K562 (cell line): Measurements from ENCODE around the gene MYG1. TPM values are rescaled to one million over a fixed set of nuclear protein-coding genes. Genes with fewer than 3 reads are reported as not detected.

ENCODE experiments used
- ATAC-seq: fragments of 200-7000 bp; cut with Tn5 transposase; 3 replicates; pipeline ENCODE4 v1.9.1; 2020; ENCODE audit warnings: moderate library complexity
- BruUV-seq: library from RNA; stranded (reverse); fragments of 400-500 nt; replicated peaks from 2 replicates; lab custom pipeline; 2021; lab: Mats Ljungman, UMichigan
- CTCF ChIA-PET: fragments of 300-600 bp; formaldehyde crosslinking; extraction: SDS; loops from one replicate; lab custom pipeline; 2021; ENCODE audit warnings: low intra/inter-chr PET ratio; lab: Yijun Ruan, JAX
- POLR2A ChIA-PET: fragments of 300-600, 350-650 bp; sonication (Branson Sonifier 250); formaldehyde crosslinking; extraction: SDS; loops from one replicate; lab custom pipeline; 2021; ENCODE audit warnings: antibody characterized with exemption, inconsistent platforms; lab: Yijun Ruan, JAX
- DNase-seq, 4 experiments: peaks; one replicate each; pipeline versions ENCODE4 v3.0.0 to v3.0.0-alpha.2; 2011 to 2018; ENCODE audit warnings: low spot score in 3 of 4, mixed read lengths in 3 of 4; ENCODE audit errors: extremely low read depth in 1 of 4
- FAIRE-seq: peaks from 2 replicates; lab custom pipeline; 2011; peaks lifted over from hg19 to GRCh38; lab: Jason Lieb, UNC
- H2AFZ ChIP-seq: 2 replicates; pipeline ENCODE4 v1.6.0; 2011; ENCODE audit warnings: low read depth, low read length, control low read depth, inconsistent platforms
- H3K27ac ChIP-seq: fragments of 200-600 bp; 3 replicates; pipeline ENCODE4 v1.8.0; 2011; ENCODE audit warnings: low read depth, mild to moderate bottlenecking, control low read depth, inconsistent platforms, low read length, moderate library complexity, mixed read lengths; ENCODE audit errors: extremely low read depth
- H3K27me3 ChIP-seq, 2 experiments: fragments of 300-600 bp in 1 of 2; 2 replicates in 1 of 2; 3 replicates in 1 of 2; pipeline versions ENCODE4 v1.6.0 to v1.8.0; 2011; ENCODE audit warnings: inconsistent platforms in 2 of 2, low read length in 2 of 2, mild to moderate bottlenecking in 1 of 2, mixed read lengths in 1 of 2, moderate library complexity in 1 of 2; ENCODE audit not compliant: control insufficient read depth in 2 of 2, insufficient read depth in 2 of 2
- H3K36me3 ChIP-seq: fragments of 300-600 bp; 3 replicates; pipeline ENCODE4 v1.8.0; 2011; ENCODE audit warnings: mild to moderate bottlenecking, low read length, inconsistent platforms; ENCODE audit not compliant: control insufficient read depth, insufficient read depth
- H3K4me1 ChIP-seq, 2 experiments: fragments of 200-600 bp in 1 of 2; replicated peaks in 1 of 2; 2 replicates in 1 of 2; 3 replicates in 1 of 2; pipeline versions ENCODE4 v1.5.1 to v1.8.0; 2011; ENCODE audit warnings: inconsistent platforms in 2 of 2, low read length in 2 of 2, mild to moderate bottlenecking in 1 of 2, mixed read lengths in 1 of 2, moderate library complexity in 1 of 2; ENCODE audit not compliant: control insufficient read depth in 2 of 2, insufficient read depth in 2 of 2
- H3K4me2 ChIP-seq: 2 replicates; pipeline ENCODE4 v1.6.1; 2011; ENCODE audit warnings: low read length, control low read depth, inconsistent platforms, mixed read lengths; ENCODE audit not compliant: insufficient read depth
- H3K4me3 ChIP-seq: fragments of 200-600 bp; sonication (generic), shearing (Covaris generic); 2 replicates; pipeline ENCODE4 v1.5.1; 2016; ENCODE audit warnings: control low read depth, inconsistent platforms
- H3K79me2 ChIP-seq: fragments of 200-600 bp; 3 replicates; pipeline ENCODE4 v1.8.0; 2011; ENCODE audit warnings: low read length, inconsistent platforms; ENCODE audit not compliant: control insufficient read depth, insufficient read depth
- H3K9ac ChIP-seq, 2 experiments: 2 replicates each; pipeline versions ENCODE4 v1.6.0 to v1.6.1; 2011; ENCODE audit warnings: low read depth in 2 of 2, low read length in 2 of 2, control low read depth in 1 of 2, inconsistent platforms in 1 of 2, mild to moderate bottlenecking in 1 of 2, mixed read lengths in 1 of 2; ENCODE audit not compliant: insufficient read depth in 1 of 2
- H3K9me1 ChIP-seq: one replicate; pipeline ENCODE4 v1.6.0; 2011; ENCODE audit warnings: inconsistent platforms, mild to moderate bottlenecking, low read length, moderate library complexity; ENCODE audit not compliant: control insufficient read depth, insufficient read depth
- H3K9me3 ChIP-seq: replicated peaks from 2 replicates; pipeline ENCODE4 v1.5.1; 2011; ENCODE audit warnings: low read depth, low read length, inconsistent platforms; ENCODE audit not compliant: control insufficient read depth, insufficient read depth
- H4K20me1 ChIP-seq: replicated peaks from 2 replicates; pipeline ENCODE4 v1.6.1; 2011; ENCODE audit warnings: low read length, inconsistent platforms, mixed read lengths; ENCODE audit not compliant: control insufficient read depth, insufficient read depth
- CC2D1A ChIP-seq: fragments of 450-650 bp; IDR thresholded peaks from 2 replicates; pipeline ENCODE4 v1.6.1; 2017; ENCODE audit warnings: mild to moderate bottlenecking
- CREBBP ChIP-seq: IDR thresholded peaks from one replicate; pipeline ENCODE4 v1.6.1; 2012; ENCODE audit warnings: low read depth, mild to moderate bottlenecking, control low read depth, inconsistent platforms, low read length
- POLR2G ChIP-seq: fragments of 200-400 bp; formaldehyde crosslinking; IDR thresholded peaks from 2 replicates; pipeline ENCODE4 v1.6.1; 2017; ENCODE audit warnings: low read depth, mild to moderate bottlenecking, antibody characterized with exemption, low read length, moderate library complexity
- PRPF4 ChIP-seq: fragments of 200-400 bp; formaldehyde crosslinking; IDR thresholded peaks from one replicate; pipeline ENCODE4 v1.6.1; 2017; ENCODE audit warnings: low read length, low read depth, mild to moderate bottlenecking; ENCODE audit not compliant: insufficient read depth, poor library complexity, severe bottlenecking
- ZNF3 ChIP-seq: fragments of 250-450 bp; sonication (Bioruptor Pico); IDR thresholded peaks from 2 replicates; pipeline ENCODE4 v1.5.0; 2021; ENCODE audit warnings: mild to moderate bottlenecking, moderate library complexity
- ZNF766 ChIP-seq: fragments of 200-800 bp; sonication (Bioruptor generic); conservative IDR thresholded peaks from 2 replicates; pipeline ENCODE4 v1.6.1; 2016; ENCODE audit warnings: missing genetic modification characterization, missing compliant biosample characterization
- WGBS: fragments of 100-300 bp; shearing (Covaris generic); methylation state at CpG from one replicate; pipeline ENCODE4 v1.1.6; 2016; ENCODE audit warnings: low coverage, mixed read lengths; ENCODE audit not compliant: insufficient coverage; ENCODE audit errors: missing lambda C conversion rate; 5-methylcytosine and 5-hydroxymethylcytosine counted together
- in situ Hi-C: fragments of 300-500 bp; cut with MboI; formaldehyde crosslinking; loops from 4 replicates; pipeline ENCODE4 v1.15.0; 2018; ENCODE audit warnings: inconsistent platforms, mixed read lengths
- intact Hi-C: fragments of 100-400 bp; cut with micrococcal nuclease; formaldehyde crosslinking; loops from 2 replicates; pipeline ENCODE4 v1.14.2; 2022
- polyA plus RNA-seq, 8 experiments: library from polyadenylated mRNA; depleted of rRNA in 4 of 8; stranded (reverse) in 5 of 8; unstranded in 3 of 8; fragments of >200 nt; fragmentation: Nextera tagmentation in 2 of 8; fragmentation: Illumina TruSeq in 1 of 8; extraction: Ambion mirVana in 2 of 8; extraction: Trizol in 1 of 8; gene quantifications; 2 replicates each; pipeline versions ENCODE4 v1.2.1 to v1.2.3, GENCODE V29; 2011 to 2014; ENCODE audit warnings: inconsistent platforms in 1 of 8, missing spikeins in 1 of 8
- total RNA-seq, 7 experiments: library from RNA; depleted of rRNA in 6 of 7; stranded (reverse); fragments of >200 nt in 6 of 7; fragmentation: Illumina TruSeq in 2 of 7; extraction: Trizol in 2 of 7; gene quantifications; 2 replicates each; pipeline versions ENCODE4 v1.2.1 to v1.2.3, GENCODE V29; 2011 to 2021; ENCODE audit warnings: low replicate concordance in 1 of 7

The MYG1 gene
- total and polyA plus RNA-seq, 9 of the 15 experiments (the other 6 are each of a cell fraction or from before 2014, with no cell fraction given): 0.45 to 5.6 (median 2.1) TPM

- POLR2A ChIA-PET: interaction anchor here (0.6 to 1.4 kb wide), 4 partner anchors 9 to 19 kb away, joined by 3 to 4 read pairs (median 3); partner anchors contain the start of gene PFDN5
- Histone ChIP-seq H3K27ac (no peak overlapping the region), H3K27me3 (no peaks in the 10 kb centered on the region), H3K9me3 (no peaks in the 10 kb centered on the region), H3K9ac (peak overlapping the region in 1 of 2 experiments; percentile 62; a peak in 2 of 4 replicates), H3K4me2 (no peak overlapping the region)
- CTCF ChIA-PET: interaction anchor here (0.5 kb wide), 1 partner anchor 159 kb away, joined by 3 read pairs; no protein-coding TSS in a partner anchor
- no TSS peak for BruUV-seq
- 92% methylated on average over 10 of the region's 11 CpGs for WGBS
- FAIRE-seq: no peak
- in situ Hi-C loops: no loop called here
- peak; percentile 37; the same call in 1 of the 2 replicates for TF ChIP-seq POLR2G
- TF ChIP-seq CC2D1A: no peak
- TF ChIP-seq, all 486 proteins: peak for 1
- DNase-seq (no peak), ATAC-seq (no peak)
- intact Hi-C loops: no loop called here
- Histone ChIP-seq H4K20me1 (no peaks in the 10 kb centered on the region; the same call in 1 of the 2 replicates), H3K4me1 (no peaks in the 10 kb centered on the region), H3K79me2 (peaks cover 2% of the 10 kb centered on the region; the same call in 1 of the 3 replicates), H2AFZ (no peak overlapping the region), H3K4me3 (no peak overlapping the region), H3K36me3 (peaks cover 79% of the 10 kb centered on the region), H3K9me1 (no peaks in the 10 kb centered on the region)
Observed at GRCh38 chr12:53276511-53276910, 23.0 kb upstream of the MYG1 start.

GRCh38 chr12:53277981-53278380 is 21.5 kb upstream of the MYG1 start:
- H3K9me1 ChIP-seq: no peaks in the 10 kb centered on the region
- H3K9me3 ChIP-seq: no peaks in the 10 kb centered on the region
- 95% methylated on average over 9 of the region's 9 CpGs for WGBS
- no peak overlapping the region for H2AFZ ChIP-seq
- no peaks in the 10 kb centered on the region for H3K4me1 ChIP-seq
- ChIA-PET CTCF (no interaction called here), POLR2A (interaction anchor here (0.7 to 3.2 kb wide), 5 partner anchors 9 to 35 kb away, joined by 3 to 22 read pairs (median 4); partner anchors contain the start of genes ESPL1 and PFDN5)
- intact Hi-C loops (no loop called here), in situ Hi-C loops (no loop called here)
- FAIRE-seq (no peak), ATAC-seq (no peak), DNase-seq (no peak)
- H3K27ac ChIP-seq: no peak overlapping the region
- H3K27me3 ChIP-seq: no peaks in the 10 kb centered on the region
- no peak overlapping the region for H3K4me3 ChIP-seq
- no TSS peak for BruUV-seq
- H3K36me3 ChIP-seq: peaks cover 82% of the 10 kb centered on the region
- H3K9ac ChIP-seq: no peak overlapping the region
- H3K79me2 ChIP-seq: no peaks in the 10 kb centered on the region
- no peaks in the 10 kb centered on the region; the same call in 1 of the 2 replicates for H4K20me1 ChIP-seq
- H3K4me2 ChIP-seq: no peak overlapping the region
- TF ChIP-seq ZNF766 (no peak), ZNF3 (CRISPR knock-in tag) (no peak), PRPF4 (no peak), CREBBP (no peak)
